GM21360 (cell line): ENCODE results near the gene TPD52L2.
"Not testable (repeated sequence)": the region's sequence is repeated elsewhere in the genome, so short reads cannot be mapped to it uniquely, and the experiment has no call there.

ENCODE experiments used
- ATAC-seq: cut with Tn5 transposase; IDR thresholded peaks from one replicate; pipeline ENCODE4 v1.9.1; 2021; ENCODE audit warnings: mild to moderate bottlenecking, moderate library complexity; ENCODE audit not compliant: unreplicated experiment

The TPD52L2 gene

DNA sequence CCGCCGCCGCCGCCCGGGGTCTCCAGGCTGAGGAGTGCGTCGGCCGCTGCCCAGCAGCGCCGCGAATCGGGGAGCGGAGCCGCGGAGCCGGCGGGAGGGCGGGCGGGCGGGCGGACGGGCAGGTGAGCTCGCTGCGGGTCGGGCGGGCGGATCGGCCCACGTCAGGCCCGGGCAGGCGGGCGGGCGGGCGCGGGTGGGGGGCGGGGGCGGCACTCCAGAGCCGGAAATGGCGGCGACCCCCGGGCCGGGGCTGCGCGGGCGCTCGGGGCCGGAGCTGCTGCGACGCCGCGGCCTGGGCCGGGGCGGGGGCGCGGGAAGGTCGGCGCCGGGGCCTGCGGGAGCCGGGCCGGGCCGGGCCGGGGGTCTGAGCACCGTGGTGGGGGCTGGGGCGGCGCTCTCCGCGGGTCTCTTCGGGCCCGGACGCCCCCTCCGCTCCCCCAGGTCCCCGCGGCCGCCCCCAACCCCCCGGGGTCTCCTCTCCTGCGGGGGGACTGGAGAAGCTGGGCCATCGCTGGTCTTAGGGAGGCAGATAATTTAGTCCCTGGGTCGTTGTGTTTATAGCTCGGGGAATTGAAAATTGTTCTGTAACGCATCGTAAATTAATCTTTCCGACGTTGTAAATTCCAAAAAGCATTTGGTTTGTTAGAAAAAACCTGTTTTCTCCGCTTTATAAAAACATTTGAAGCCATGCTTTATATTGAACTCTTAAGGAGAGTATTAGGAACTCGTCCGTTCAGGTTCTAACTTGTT lies 30.3 kb downstream of the TPD52L2 start:
- ATAC-seq: peak; percentile 12

- ATAC-seq: no peak
Observed at GRCh38 chr20:63895952-63896263, 30.8 kb downstream of the TPD52L2 start.

- no peak for ATAC-seq
Observed at GRCh38 chr20:63896264-63897105, 31.4 kb downstream of the TPD52L2 start.

GRCh38 chr20:63897978-63898561 lies 33.0 kb downstream of the TPD52L2 start:
- ATAC-seq: no peak

GRCh38 chr20:63898882-63899558 lies 34.0 kb downstream of the TPD52L2 start:
- ATAC-seq: no peak

DNA sequence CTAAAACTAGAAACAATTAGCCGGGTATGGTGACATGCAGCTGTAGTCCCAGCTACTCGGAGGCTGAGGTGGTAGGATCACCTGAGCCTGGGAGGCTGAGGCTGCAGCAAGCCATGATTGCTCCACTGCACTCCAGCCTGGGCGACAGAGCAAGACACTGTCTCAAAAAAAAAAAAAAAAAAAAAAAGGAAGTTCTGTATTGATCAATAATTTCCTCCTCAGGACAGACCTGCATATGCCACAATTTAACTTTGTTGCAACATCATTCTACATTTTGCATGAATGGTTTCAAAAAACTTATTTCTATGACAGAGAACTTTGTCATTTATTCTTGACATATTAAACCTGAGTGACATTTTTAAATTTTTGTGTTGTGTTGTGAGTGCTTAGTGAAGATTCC lies 35.3 kb downstream of the TPD52L2 start:
- ATAC-seq: no peak

- ATAC-seq: no peak
Observed at GRCh38 chr20:63903796-63904561, 38.9 kb downstream of the TPD52L2 start.

DNA sequence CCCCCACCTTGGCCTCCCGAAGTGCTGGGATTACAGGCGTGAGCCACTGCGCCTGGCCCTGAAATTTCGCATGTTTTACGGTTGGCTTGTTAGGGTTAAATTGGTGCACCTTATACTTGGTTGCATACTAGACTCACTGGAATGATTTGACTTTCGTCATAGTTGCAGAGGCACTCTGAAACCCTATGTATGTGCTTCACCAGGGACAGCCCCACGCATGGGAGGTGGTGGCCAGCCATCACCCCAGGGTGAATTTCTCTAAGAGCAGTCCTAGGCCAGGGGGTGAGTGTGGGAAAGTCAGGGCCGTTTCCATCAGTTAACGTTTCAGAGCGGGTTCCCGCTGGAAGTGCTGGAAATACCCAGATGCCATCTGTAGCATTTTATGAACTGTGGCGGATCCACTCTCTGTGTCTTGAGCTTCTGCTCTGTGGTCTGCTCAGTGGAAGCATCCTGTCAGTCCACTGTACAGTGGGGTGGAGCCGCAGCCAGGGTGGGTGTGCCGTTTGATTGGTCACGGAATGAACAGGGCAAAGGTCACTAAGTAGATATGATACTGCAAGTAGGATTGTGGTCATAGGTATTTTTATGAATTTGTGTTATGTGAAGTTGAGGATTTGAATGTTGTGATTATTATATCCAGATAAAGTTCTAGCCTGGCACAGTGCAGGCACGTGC lies 43.1 kb downstream of the TPD52L2 start:
- no peak for ATAC-seq

DNA sequence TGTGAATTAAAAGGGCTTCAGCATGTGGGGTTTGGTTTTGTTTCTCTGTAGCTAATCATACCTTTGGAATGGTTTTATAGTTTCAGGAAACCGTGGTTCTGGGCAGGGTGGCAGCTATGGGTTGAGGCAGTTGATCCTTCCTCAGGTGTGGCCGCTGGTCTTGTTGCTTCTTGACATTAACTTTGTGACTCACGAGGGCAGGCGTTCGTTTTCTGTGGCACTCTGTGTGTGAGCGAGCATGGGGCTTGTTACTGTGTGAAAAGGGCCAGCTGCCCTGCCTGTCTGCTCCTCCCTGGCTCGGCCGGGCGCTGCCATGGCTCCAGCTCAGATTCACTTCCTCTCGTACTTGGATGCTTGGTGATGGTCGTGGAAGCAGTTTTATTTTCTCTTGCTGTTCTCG lies 46.1 kb downstream of the TPD52L2 start:
- ATAC-seq: no peak

DNA sequence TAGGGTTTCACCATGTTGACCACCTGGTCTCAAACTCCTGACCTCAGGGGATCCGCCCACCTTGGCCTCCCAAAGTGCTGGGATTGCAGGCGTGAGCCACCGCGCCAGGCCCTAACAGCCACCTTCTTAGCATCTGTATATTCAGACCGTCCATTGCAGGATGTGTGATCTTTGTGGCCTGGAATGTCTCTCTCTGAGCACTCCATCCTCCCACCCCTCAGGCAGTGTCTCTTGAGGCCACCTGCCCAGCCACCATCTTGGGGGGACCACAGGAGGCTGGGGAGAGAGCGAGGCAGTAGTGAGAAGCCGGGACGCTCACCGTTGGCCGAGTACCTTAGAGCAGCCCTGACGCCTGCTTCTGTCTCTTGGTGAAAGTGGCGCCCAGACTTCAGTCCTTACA lies 48.7 kb downstream of the TPD52L2 start:
- ATAC-seq: no peak

GRCh38 chr20:63915471-63915870 lies 50.4 kb downstream of the TPD52L2 start:
- ATAC-seq: no peak

- not testable (repeated sequence) for ATAC-seq
Observed at GRCh38 chr20:63916371-63916939, 51.4 kb downstream of the TPD52L2 start.

- no peak for ATAC-seq
Observed at GRCh38 chr20:63917811-63918210, 52.7 kb downstream of the TPD52L2 start.

DNA sequence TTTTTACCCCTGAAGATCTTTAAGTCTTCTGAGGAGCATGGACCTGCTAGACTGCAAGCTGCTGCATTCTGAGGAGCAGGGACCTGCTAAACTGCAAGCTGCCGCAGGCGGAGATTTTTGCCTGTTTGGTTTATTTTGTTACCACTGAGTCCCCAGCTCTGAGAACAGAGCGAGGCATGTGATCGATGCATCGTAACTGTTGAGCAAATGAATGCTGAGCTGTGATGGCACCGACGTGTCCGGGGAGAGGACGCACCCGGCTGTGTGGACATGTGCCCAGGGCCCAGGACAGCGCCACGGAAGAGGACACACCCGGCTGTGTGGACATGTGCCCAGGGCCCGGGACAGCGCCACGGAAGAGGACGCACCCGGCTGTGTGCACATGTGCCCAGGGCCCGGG lies 54.1 kb downstream of the TPD52L2 start:
- ATAC-seq: no peak

DNA sequence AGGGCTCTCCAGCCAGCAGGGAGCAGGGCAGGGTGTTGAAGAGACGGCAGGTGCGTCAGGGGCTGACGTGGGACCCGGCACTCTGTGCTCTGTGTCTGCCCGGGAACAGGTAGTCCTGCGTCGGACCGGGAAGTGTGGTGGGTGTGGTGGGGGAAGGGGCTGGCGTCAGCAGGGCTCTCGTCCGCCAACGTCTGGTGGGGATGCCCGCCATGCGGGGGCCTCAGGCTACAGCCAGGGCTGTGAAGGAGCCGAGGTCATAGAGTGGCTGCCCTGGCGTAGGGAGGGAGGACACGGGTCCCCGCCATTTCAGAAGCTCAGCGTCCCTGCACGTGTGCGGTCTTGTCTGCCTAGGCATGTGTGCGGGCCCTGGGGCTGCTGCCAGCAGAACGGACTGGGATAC lies 55.2 kb downstream of the TPD52L2 start:
- no peak for ATAC-seq

GRCh38 chr20:63923651-63924050 lies 58.6 kb downstream of the TPD52L2 start:
- no peak for ATAC-seq

GRCh38 chr20:63924241-63924640 lies 59.2 kb downstream of the TPD52L2 start:
- no peak for ATAC-seq

GRCh38 chr20:63926298-63926697 lies 61.2 kb downstream of the TPD52L2 start:
- ATAC-seq: no peak

DNA sequence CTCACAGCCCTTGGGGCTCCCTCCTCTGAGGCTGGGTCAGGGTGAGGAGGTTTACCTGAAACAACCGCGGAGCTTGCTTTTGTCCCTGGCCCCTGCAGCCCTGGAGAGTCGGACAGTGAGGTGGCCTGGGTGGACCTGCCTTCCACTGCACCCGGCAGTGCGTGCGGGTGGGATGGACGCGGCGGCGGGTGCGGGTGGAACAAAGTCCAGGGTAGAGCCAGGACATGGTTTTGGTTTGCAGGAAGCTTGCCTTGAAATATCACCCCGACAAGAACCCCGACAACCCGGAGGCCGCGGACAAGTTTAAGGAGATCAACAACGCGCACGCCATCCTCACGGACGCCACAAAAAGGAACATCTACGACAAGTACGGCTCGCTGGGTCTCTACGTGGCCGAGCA lies 64.0 kb downstream of the TPD52L2 start:
- no peak for ATAC-seq

DNA sequence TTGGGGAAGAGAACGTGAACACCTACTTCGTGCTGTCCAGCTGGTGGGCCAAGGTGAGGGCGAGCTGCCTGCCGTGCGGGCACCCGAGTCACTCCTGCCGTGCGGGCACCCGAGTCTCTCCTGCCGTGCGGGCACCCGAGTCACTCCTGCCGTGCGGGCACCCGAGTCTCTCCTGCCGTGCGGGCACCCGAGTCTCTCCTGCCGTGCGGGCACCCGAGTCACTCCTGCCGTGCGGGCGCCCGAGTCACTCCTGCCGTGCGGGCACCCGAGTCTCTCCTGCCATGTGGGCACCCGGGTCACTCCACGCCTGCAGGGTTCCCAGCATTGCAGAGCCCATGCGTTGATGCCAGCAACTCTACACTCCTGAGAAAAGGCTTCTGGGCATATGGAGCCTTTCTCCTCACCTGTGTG lies 64.4 kb downstream of the TPD52L2 start:
- ATAC-seq: not testable (repeated sequence)
